BJ (cell line): Measurements from ENCODE around the gene B3GLCT. TPM values are rescaled to one million over a fixed set of nuclear protein-coding genes. Genes with fewer than 3 reads are reported as not detected.

ENCODE experiments used
- CTCF ChIA-PET: fragments of 350-600 bp; formaldehyde crosslinking; extraction: SDS; loops from one replicate; lab custom pipeline; 2021; ENCODE audit warnings: antibody characterized with exemption, inconsistent platforms; lab: Yijun Ruan, JAX
- POLR2A ChIA-PET: fragments of 300-600 bp; sonication (Branson Sonifier 250); formaldehyde crosslinking; extraction: SDS; loops from one replicate; lab custom pipeline; 2021; ENCODE audit warnings: antibody characterized with exemption; lab: Charles Lee
- DNase-seq: peaks from one replicate; pipeline ENCODE4 v3.0.0-alpha.2; 2011; ENCODE audit warnings: low read depth
- H3K27me3 ChIP-seq: 2 replicates; pipeline ENCODE4 v1.6.0; 2011; ENCODE audit warnings: low read length; ENCODE audit not compliant: control insufficient read depth, insufficient read depth
- H3K36me3 ChIP-seq: 2 replicates; pipeline ENCODE4 v1.5.1; 2011; ENCODE audit warnings: low read length; ENCODE audit not compliant: control insufficient read depth, insufficient read depth
- H3K4me3 ChIP-seq: 2 replicates; pipeline ENCODE4 v1.5.1; 2011; ENCODE audit warnings: low read depth, mild to moderate bottlenecking, control low read depth, low read length
- CTCF ChIP-seq: IDR thresholded peaks from 2 replicates; pipeline ENCODE4 v1.5.1; 2011; ENCODE audit warnings: low read depth, mild to moderate bottlenecking, control low read depth, inconsistent platforms, low read length, moderate library complexity; ENCODE audit not compliant: insufficient read depth
- polyA plus RNA-seq: library from polyadenylated mRNA; depleted of rRNA; stranded (reverse); fragments of >200 nt; gene quantifications from 2 replicates; pipeline ENCODE4 v1.2.3, GENCODE V29; 2011

The B3GLCT gene
- polyA plus RNA-seq, 1 experiment = 3.3 TPM

DNA sequence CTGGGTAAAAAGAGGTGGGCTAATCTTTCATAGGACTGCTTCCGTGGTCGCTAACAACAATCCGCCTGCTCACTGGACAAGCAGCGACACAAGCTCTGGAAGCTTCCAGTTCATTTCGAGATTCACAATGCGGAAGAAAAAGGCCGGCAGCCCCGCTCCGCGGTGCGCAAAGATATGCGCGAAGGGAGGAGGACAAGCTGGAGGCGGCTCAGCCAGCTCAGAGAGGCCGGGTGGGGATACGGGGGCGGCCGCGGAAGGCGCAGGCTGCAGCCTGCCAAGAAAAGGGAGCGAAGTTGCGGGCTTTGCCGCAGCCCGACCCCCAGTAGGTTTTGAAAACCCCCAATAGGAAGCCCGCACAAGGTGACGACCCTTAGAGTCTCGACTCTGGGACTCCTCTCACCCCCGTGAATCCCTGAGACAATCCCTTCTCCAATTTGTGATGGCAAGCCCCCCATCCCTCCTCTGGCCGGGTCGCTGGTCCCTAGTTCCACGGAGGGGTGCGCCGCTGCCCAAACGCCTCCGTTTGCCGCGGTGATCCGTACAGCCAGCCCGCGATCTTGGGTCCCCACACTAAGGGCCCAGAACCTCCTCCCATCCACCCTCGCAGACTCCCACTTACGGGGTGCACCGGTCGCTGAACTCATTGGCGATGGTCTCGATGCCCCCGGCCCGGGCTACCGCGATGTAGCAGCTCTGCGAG, 38.8 kb upstream of the B3GLCT start:
- no peaks in the 10 kb centered on the region for H3K36me3 ChIP-seq
- ChIA-PET POLR2A (no interaction called here), CTCF (interaction anchor here (1.0 to 1.1 kb wide), 3 partner anchors 15 to 105 kb away, joined by 3 read pairs; no protein-coding TSS in a partner anchor)
- peak overlapping the region; percentile 66 for H3K4me3 ChIP-seq
- TF ChIP-seq CTCF = no peak
- no peak for DNase-seq
- no peaks in the 10 kb centered on the region for H3K27me3 ChIP-seq

DNA sequence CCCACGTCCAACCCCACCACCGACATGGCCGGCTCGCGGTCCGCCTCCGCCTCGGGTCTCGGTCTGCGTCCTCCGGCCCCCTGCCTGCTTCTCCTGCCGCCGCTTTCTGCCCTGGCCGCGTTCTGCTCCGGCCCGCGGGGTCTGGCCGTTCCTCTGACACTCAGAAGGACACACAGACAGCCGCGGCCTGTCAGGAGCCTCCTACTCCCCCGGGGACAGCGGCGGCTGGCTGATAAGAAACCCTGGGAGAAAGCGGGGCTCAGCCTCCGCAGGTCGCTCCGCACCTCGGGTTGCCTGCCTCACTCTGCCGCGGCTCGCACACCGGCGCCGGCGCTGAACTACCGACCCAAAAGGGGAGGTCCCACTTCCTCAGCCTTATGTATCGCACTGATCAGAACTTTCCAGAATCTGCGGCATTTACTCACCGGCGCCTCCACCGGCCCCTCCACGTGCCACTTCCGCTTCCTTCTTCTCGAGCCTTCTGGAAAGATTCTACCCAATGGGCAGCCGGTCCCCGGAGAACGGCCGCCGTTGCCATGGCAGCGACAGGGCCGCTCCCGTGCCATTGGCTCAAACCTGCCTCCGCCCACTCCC, 38.1 kb upstream of the B3GLCT start, which contains the start of gene HSPH1:
Gene HSPH1, minus strand, starts transcription at position 348 of the 594 bp plus-strand sequence. Its CDS starts 322 bp downstream, at position 26.
- DNase-seq = peak; percentile 85
- Histone ChIP-seq H3K27me3 (no peaks in the 10 kb centered on the region), H3K36me3 (no peaks in the 10 kb centered on the region), H3K4me3 (peak within 1 kb of the TSS; percentile 66)
- TF ChIP-seq CTCF = peak; percentile 30
- CTCF ChIA-PET = no interaction called here
- POLR2A ChIA-PET = no interaction called here

GRCh38 chr13:31162151-31163008, 37.4 kb upstream of the B3GLCT start:
- CTCF ChIA-PET = interaction anchor here (1.7 kb wide), 1 partner anchor 14 kb away, joined by 5 read pairs; no protein-coding TSS in a partner anchor
- no peak for TF ChIP-seq CTCF
- Histone ChIP-seq H3K36me3 (no peaks in the 10 kb centered on the region), H3K4me3 (peak overlapping the region; percentile 66), H3K27me3 (no peaks in the 10 kb centered on the region)
- DNase-seq = peak; percentile 83
- POLR2A ChIA-PET = no interaction called here

GRCh38 chr13:31166591-31166990, 33.2 kb upstream of the B3GLCT start:
- no peaks in the 10 kb centered on the region for H3K36me3 ChIP-seq
- no peak for TF ChIP-seq CTCF
- POLR2A ChIA-PET = no interaction called here
- no peak for DNase-seq
- no peak overlapping the region for H3K4me3 ChIP-seq
- no peaks in the 10 kb centered on the region for H3K27me3 ChIP-seq
- CTCF ChIA-PET = no interaction called here

- Histone ChIP-seq H3K27me3 (no peaks in the 10 kb centered on the region), H3K4me3 (no peak overlapping the region), H3K36me3 (no peaks in the 10 kb centered on the region)
- TF ChIP-seq CTCF = no peak
- no peak for DNase-seq
- CTCF ChIA-PET = no interaction called here
- POLR2A ChIA-PET = no interaction called here
These were observed 32.3 kb upstream of the B3GLCT start for GRCh38 chr13:31167490-31167889.
